CD4-positive, alpha-beta T cell treated with Interleukin-17A for 1 hour (primary cell): ENCODE data around the gene NNT.
"Not testable (repeated sequence)": the region's sequence is repeated elsewhere in the genome, so short reads cannot be mapped to it uniquely, and the experiment has no call there.

Experiments
- DNase-seq: peaks from one replicate; pipeline ENCODE4 v3.0.0-alpha.2; 2020

Gene NNT

DNA sequence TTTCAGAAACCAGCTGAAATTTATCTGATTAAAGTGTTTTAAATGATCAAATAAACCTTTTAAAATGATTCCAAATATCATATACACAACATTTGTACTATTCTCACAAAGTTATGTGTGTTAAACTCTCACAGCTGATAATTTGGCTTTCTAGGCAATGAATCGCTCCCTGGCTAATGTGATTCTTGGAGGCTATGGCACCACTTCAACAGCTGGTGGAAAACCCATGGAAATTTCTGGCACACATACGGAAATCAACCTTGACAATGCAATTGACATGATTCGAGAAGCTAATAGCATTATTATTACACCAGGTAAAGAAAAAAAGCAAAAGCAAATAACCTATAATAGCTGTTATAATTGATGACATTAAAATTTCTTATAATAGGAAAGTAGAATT lies 72.4 kb downstream of the NNT start:
- DNase-seq: no peak

DNA sequence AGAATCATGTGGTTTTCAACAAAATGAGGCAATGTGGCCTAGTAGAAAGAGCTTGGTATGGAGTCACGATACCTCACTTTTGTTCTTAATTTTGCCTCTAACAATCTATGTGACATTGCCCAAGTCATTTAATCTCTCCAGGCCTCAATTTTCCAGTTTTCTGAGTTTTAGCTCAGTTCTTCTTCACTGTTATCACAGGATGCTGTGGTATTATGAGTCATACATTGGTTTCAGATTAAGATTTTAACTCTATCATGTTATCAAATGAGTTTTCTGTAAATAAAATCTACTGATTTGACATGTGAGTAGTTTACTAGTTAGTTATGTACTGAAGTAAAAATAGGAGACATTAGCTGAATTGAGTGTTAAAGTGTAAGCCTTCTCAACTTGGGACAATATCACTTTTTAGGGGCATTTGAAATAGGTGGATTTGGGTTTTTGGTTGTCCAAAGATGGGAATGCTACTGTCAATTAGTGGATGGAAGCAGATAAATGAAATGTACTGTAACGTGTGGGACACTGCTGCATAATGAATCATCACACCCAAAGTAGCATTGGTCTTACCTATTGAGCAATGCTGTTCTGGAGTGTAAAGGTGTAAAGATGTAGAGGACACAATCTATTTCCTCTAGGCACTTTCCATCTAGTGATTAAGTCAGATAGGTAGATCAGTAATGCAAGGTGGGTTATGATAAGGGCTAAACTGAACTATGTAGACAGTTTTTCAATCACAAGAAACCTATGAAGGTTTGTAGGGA lies 73.3 kb downstream of the NNT start:
- no peak for DNase-seq

GRCh38 chr5:43677253-43677652 lies 74.3 kb downstream of the NNT start:
- no peak for DNase-seq

DNA sequence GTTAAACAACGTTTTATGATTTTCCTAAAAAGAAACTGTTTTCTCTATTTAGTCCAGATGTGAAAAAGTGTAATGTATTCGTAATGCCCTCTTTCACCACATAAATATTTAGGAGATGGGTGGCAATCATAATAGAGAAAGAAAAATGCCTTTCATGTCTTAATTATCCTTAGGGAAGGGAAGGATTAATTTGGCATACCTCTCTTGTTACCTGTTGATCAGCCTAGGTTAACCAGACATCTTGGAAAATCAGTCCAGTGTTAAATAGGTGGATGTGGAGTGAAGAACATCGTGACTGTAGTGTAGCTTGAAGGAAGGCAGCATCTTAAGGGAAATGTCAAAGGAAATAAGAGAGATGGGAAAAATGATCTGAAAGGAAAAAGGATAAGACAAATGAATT lies 76.2 kb downstream of the NNT start:
- no peak for DNase-seq

- DNase-seq: no peak
Measured at GRCh38 chr5:43680286-43680685, 77.3 kb downstream of the NNT start.

- DNase-seq: no peak
Measured at GRCh38 chr5:43683884-43684471, 81.0 kb downstream of the NNT start.

- DNase-seq: no peak
Measured at GRCh38 chr5:43685252-43685950, 82.4 kb downstream of the NNT start.

- no peak for DNase-seq
Measured at GRCh38 chr5:43687275-43687674, 84.3 kb downstream of the NNT start.

DNA sequence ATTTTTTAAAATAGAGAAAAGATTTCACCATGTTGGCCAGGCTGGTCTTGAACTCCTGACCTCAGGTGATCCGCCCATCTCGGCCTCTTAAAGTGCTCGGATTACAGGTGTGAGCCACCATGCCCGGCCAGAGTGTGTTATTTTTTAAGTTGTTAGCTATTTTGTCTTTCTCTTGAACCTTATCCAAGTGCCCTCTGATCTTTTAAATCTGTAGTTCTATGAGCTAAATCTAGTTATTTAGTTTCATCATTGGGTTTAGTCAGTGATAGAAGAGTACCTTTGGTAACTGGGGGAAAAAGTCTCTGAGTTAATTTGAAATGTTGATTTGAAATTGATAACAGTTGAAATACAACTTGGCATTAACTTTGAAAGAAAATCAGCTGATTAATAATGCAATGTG lies 88.3 kb downstream of the NNT start:
- DNase-seq: no peak

- no peak for DNase-seq
Measured at GRCh38 chr5:43691893-43692292, 88.9 kb downstream of the NNT start.

- no peak for DNase-seq
Measured at GRCh38 chr5:43693411-43693810, 90.4 kb downstream of the NNT start.

- no peak for DNase-seq
Measured at GRCh38 chr5:43694027-43694426, 91.0 kb downstream of the NNT start.

GRCh38 chr5:43696444-43696843 lies 93.5 kb downstream of the NNT start:
- not testable (repeated sequence) for DNase-seq

DNA sequence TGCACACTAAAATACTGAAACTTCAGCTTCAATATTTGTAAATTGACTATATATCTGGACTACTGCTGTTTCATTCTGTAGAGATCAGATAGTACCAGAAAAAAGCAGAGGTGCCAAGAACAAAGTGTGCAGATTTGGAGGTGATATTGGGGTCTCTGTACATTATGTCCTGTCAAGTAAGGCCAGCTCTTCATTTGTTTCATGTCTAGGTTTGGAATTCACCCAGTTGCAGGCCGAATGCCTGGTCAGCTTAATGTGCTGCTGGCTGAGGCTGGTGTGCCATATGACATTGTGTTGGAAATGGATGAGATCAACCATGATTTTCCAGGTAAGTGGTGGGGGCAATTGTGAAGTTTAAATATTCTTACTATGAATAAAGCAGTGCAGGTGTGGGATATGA lies 96.9 kb downstream of the NNT start:
- DNase-seq: no peak

- DNase-seq: no peak
Measured at GRCh38 chr5:43700601-43701000, 97.6 kb downstream of the NNT start.

- no peak for DNase-seq
Measured at GRCh38 chr5:43701227-43701626, 98.2 kb downstream of the NNT start.

- DNase-seq: no peak
Measured at GRCh38 chr5:43702293-43702692, 99.3 kb downstream of the NNT start.

DNA sequence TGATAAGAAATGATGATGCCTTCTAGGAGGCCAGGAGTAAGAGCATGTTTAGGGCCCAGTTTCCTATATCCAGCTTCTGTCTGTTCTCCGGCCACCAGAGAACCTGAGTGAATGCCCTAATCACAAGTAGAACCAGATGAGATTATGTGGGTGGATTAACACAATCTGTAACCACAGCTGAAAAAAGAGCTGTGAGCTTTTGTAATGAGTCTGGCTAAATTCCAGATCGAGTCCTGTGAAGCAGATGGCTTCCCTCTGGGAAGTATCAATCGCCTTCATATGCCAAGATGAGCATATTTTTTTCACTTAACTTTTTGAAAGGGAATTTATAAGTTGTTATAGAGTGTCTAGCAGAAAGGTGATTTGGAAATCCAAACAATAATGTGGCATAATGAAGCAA lies 99.8 kb downstream of the NNT start:
- DNase-seq: no peak

DNA sequence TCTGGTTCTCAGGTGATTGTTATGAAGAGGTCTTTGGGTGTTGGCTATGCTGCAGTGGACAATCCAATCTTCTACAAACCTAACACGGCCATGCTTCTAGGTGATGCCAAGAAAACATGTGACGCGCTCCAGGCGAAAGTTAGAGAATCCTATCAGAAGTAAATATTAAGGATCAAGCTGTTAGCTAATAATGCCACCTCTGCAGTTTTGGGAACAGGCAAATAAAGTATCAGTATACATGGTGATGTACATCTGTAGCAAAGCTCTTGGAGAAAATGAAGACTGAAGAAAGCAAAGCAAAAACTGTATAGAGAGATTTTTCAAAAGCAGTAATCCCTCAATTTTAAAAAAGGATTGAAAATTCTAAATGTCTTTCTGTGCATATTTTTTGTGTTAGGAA lies 101.3 kb downstream of the NNT start:
- no peak for DNase-seq

GRCh38 chr5:43706576-43706975 lies 103.6 kb downstream of the NNT start:
- not testable (repeated sequence) for DNase-seq

DNA sequence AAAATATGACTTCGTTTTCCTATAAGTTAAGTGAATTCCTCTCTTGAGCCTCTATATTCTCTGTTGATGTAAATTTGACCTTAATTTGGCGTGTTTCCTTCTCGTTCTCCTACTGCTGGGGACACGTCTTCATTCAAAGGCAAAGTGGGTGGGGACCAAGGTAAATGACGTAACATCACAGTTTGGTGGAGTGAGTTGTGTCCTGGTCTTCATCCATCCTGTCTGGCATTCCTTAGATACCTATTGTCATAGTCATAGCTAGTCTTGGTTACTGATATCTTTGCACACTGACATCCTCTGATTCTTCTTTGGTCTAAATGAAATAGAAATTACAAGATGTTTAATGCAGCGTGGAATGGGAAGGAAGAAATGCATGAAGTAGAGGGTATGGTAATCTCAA lies 108.5 kb downstream of the NNT start:
- no peak for DNase-seq

DNA sequence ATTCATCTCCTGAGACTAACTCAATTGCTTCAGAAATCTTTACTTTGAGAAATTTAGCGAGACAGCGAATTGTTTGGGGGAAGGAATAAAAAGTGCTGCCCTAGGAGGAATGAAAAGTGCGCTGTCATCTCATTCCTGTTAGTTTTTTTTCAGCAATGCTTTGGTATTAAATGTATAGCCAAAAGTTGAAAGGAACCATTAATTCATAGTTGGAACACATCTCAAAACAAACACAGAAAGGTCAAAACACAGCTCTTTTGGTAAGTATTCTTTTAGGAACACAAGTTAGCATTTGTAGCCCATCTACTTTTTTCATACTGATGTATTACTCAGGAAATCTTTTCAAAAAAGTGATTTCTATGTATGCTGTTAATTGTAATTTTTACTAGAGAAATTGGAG lies 109.1 kb downstream of the NNT start:
- DNase-seq: no peak

- DNase-seq: not testable (repeated sequence)
Measured at GRCh38 chr5:43719783-43720182, 116.8 kb downstream of the NNT start.

- no peak for DNase-seq
Measured at GRCh38 chr5:43728581-43728980, 125.6 kb downstream of the NNT start.
